ENCODE data around the gene FAM83E. TPM values are rescaled to one million over a fixed set of nuclear protein-coding genes. Genes with fewer than 3 reads are reported as not detected.

FAM83E gene
- total and polyA plus RNA-seq, 2 experiments from 2014 or later = 1.0 to 2.3 TPM

- Histone ChIP-seq H3K27me3 (ENCODE audit: insufficient read depth) (no peaks in the 10 kb centered on the region), H3K4me3 (no peak overlapping the region), H3F3A (replicated peaks; ENCODE audit: low read depth) (no peaks in the 10 kb centered on the region), H3K4me2 (no peak overlapping the region), H3K9me2 (ENCODE audit: insufficient read depth) (no peaks in the 10 kb centered on the region), H4K20me1 (replicated peaks; ENCODE audit: insufficient read depth) (no peaks in the 10 kb centered on the region), H3K79me2 (replicated peaks; ENCODE audit: insufficient read depth) (no peaks in the 10 kb centered on the region), H2AFZ (0 out of 2 replicates have a peak overlapping the region, but pooled peaks have one; percentile 14), H3K4me1 (ENCODE audit: insufficient read depth) (no peaks in the 10 kb centered on the region), H3K27ac (ENCODE audit: low read depth) (no peak overlapping the region), H3K36me3 (ENCODE audit: insufficient read depth) (no peaks in the 10 kb centered on the region)
- H3K4me3 Mint-ChIP-seq = no peak overlapping the region
- TF ChIP-seq EZH2phosphoT487 (IDR thresholded peaks at IDR 0.05; ENCODE audit: unreplicated experiment) (no peak), CREB1 (CRISPR knock-in tag; IDR thresholded peaks at IDR 0.05; ENCODE audit: low read depth) (no peak)
- DNase-seq (ENCODE audit: low spot score) (no peak), ATAC-seq (no peak)
- H3K27ac Mint-ChIP-seq = no peak overlapping the region
- peaks cover 36% of the 10 kb centered on the region for H3K27me3 Mint-ChIP-seq (ENCODE audit: insufficient read depth, low read depth, poor library complexity)
- H3K36me3 Mint-ChIP-seq (ENCODE audit: low read depth) = no peaks in the 10 kb centered on the region
- H3K9me3 Mint-ChIP-seq = peaks cover 2% of the 10 kb centered on the region
- peaks cover 8% of the 10 kb centered on the region for H3K4me1 Mint-ChIP-seq
These were observed 27.5 kb downstream of the FAM83E start for GRCh38 chr19:48587387-48587786.

- Histone ChIP-seq H3K36me3 (ENCODE audit: insufficient read depth) (no peaks in the 10 kb centered on the region), H3K9me2 (ENCODE audit: insufficient read depth) (no peaks in the 10 kb centered on the region), H3F3A (replicated peaks; ENCODE audit: low read depth) (no peaks in the 10 kb centered on the region), H3K4me1 (ENCODE audit: insufficient read depth) (no peaks in the 10 kb centered on the region), H3K27me3 (ENCODE audit: insufficient read depth) (no peaks in the 10 kb centered on the region), H3K4me3 (no peak overlapping the region), H3K79me2 (replicated peaks; ENCODE audit: insufficient read depth) (no peaks in the 10 kb centered on the region), H3K4me2 (no peak overlapping the region), H2AFZ (no peak overlapping the region), H4K20me1 (replicated peaks; ENCODE audit: insufficient read depth) (no peaks in the 10 kb centered on the region), H3K27ac (ENCODE audit: low read depth) (no peak overlapping the region)
- Mint-ChIP-seq H3K27me3 (ENCODE audit: insufficient read depth, low read depth, poor library complexity) (peaks cover 11% of the 10 kb centered on the region), H3K4me1 (peaks cover 4% of the 10 kb centered on the region; the same call in 2 of the 3 replicates), H3K36me3 (ENCODE audit: low read depth) (no peaks in the 10 kb centered on the region), H3K4me3 (no peak overlapping the region), H3K9me3 (peaks cover 2% of the 10 kb centered on the region; the same call in 2 of the 3 replicates), H3K27ac (no peak overlapping the region)
- DNase-seq (ENCODE audit: low spot score) (no peak), ATAC-seq (no peak)
- TF ChIP-seq ETS1 (IDR thresholded peaks at IDR 0.05) (no peak), CTCF (conservative IDR thresholded peaks at IDR 0.05; ENCODE audit: low read depth in 2 of 2) (no peak), EZH2 (IDR thresholded peaks at IDR 0.05; ENCODE audit: low read depth, unreplicated experiment) (no peak), JUNB (IDR thresholded peaks at IDR 0.05; ENCODE audit: unreplicated experiment) (no peak), ZNF114 (CRISPR knock-in tag; IDR thresholded peaks at IDR 0.05) (no peak), REST (IDR thresholded peaks at IDR 0.05; ENCODE audit: unreplicated experiment) (no peak), EZH2phosphoT487 (IDR thresholded peaks at IDR 0.05; ENCODE audit: unreplicated experiment) (no peak), ZNF462 (CRISPR knock-in tag; IDR thresholded peaks at IDR 0.05) (no peak)
These were observed 32.7 kb downstream of the FAM83E start for GRCh38 chr19:48582168-48582567.
